ENCODE measurements around the gene RHBDF2.

The RHBDF2 gene

DNA sequence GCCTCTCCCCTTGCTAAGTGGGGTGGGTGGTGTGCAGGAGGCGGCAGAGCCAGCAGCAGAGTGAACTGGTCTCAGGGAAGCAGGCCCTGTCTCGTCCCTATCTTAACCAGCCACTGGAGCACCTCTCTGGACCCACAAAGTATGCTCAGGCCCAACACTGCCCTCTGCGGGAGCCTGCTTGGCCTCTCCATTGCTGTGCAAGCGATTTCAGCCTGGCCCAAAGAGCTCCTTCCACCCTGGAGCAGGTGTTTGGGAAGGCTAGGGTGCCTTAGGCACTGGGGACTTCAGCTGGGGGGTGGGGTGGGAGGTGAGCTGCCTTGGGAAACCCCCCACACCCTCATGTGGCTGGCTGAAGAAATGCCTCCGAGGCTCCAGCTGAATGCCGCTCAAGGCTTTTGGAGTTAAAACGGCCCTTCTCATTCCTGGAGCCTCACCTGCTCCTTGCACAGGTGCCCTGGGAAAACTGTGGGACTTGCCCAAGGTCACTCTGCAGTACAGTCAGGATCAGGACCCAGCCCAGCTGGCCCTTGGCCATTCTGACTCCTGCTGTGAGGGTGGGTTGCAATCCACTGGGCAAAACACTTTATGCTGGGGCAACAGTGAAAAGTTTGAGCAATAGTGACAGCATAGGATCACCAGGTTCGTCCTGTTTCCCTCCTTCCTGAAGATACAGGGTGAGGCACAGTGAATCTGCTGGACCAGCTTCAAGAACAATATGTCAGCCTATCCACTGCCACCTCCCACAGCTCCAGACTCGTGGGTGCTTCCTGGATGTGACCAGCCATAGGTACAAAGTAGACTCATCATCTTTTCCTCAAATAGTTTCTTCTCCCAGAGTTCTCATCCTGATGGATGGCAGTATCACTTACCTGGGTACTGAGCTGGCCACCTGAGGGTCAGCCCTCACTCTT is 42.4 kb downstream of the RHBDF2 start:
- DNase-seq, result no peak

DNA sequence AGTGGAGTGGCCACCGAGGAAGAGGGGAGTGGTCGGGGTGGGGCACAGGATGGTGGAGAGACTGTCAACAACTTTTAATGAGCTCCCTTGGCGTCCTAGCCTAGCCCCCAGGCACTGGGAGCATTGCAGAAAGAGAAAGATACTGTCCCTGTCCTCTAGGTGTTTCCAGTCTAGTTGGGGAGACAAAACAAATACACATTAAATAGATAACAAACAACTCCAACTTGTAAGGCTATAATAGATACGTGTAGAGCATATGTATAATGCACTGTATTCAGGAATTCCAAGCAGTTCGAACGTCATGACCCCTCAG is 47.8 kb downstream of the RHBDF2 start:
- no peak for DNase-seq

DNA sequence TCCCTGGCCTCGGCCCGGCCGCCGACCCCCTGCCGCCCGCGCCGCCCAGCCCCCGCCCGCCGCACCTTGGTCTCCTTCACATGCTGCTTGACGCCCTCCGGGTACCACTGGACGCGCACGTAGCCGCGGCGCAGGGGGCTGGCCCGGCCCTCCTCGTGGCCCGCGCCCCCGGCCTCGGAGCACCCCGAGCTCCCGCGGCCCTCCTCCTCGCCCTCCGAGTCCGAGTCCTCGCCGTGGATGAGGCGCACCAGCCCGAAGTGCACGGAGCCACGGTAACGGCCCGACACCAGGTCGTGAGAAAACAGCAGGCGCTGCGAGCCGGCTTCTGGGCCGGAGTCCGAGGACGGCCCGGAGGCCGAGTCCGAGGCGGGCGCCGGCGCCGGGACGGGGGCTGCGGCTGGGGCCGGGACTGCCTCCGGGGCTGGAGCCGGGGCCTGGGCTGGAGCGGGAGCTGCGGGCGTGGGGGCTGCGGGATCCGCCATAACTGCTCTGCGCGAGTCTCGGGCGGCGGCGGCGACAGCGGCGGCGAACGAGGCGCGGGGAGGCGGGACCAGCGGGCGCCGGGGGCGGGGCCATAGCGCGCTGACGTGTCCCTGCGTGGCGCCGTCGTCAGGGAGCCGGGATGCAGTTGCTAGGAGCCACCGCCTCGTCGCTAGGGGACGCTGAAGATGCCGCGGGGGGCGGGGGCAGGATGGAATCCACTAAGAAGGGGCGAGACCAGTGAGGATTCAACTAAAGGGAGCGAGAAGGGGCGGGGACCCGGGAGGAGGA is 48.4 kb downstream of the RHBDF2 start, which contains the start of gene UBE2O:
Gene UBE2O, minus strand, starts transcription at position 493 of the 771 bp plus-strand sequence. Its CDS starts 11 bp downstream, at position 482.
- DNase-seq, result peak; percentile 90

DNA sequence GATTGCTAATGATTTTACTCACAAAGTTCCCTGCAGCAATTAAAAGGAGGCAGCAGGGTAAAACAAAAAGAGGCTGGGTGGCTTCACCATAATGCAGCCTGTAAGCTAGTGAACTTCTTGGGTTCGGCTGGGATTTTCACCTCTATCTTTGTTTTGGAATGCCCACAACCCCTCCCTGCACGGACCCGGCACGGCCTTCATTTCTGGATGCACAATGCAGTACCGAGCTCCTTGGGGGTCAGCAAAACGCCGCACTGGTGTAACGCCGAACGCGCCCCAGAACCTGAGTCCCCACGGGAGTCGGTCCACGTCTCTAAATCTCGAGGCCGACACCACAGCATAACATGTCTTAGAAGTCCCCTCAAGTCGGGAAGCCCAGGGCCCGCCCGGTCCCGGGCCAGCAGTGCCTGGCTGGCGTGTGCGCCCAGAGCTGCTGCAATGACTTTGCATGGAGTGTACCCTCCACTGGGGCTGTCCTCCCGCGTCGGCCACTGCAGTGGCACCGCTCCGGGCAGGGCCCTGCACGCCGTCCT is 49.0 kb downstream of the RHBDF2 start:
- no peak for DNase-seq

DNA sequence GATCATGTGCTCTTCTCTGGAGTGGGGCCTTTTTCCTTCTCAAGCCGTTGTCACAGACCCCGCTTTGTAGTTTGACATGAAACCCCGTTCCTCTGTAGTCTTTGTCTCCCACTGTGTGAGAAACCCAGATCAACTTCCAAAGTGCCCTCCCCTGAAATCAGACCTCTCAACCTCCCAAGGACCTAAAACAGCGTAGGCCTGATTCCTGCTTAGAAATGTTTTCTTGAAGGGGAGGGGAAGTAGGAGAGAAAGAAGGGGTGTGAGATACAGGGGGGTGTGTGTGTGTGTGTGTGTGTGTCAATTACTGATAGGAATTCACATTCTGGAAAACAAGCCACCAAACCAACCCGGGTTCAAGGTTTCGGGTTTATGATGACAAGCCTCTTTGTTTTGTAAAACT is 49.7 kb downstream of the RHBDF2 start:
- no peak for DNase-seq

DNA sequence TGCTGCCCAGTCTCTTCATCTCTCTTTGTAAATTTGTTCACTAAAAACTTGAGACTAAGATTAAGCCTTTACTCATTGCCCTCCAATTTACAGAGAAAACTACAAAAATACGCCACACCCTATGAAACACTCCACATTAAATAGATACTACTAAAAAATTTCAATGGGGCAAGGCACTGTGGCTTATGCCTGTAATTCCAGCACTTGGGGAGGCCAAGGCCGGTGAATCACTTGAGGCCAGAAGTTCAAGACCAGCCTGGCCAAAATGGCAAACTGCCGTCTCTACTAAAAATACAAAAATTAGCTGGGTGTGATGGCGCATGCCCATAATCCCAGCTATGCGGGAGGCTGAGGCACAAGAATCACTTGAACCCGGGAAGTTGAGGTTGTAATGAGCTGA is 52.1 kb downstream of the RHBDF2 start:
- DNase-seq, result no peak

DNA sequence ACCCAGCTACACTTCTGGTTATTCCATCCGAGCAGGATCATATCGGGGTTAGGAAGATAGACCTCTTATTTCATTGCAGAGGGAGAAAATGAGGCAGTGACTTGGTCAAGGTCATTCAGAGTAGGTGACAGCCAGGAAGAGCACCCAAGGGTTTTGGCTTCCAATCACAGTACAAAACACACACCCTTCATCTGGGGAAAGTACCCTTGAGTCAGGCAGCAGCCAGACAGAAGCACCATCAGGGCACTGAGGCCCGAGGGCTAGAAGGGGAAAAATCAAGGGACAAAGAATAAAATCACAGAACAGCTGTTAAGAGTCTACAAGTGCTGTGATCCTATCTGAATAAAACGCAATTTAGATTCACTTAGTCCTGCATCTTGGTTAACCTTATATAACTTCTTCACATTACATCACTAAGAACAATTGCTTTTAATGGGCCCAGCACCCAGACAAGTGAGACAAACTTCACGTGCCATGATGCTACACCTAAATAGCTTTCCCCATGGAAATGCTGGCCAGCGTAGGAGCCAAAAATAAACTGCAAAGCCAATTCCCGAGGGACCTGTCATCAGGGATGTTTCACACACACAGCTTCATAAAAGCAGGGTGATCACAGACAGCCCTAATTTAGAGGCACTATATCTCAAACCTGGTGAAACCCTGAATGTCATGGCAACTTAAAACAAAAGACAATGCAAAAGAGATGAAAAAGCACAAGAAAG is 53.1 kb downstream of the RHBDF2 start:
- DNase-seq, result no peak

DNA sequence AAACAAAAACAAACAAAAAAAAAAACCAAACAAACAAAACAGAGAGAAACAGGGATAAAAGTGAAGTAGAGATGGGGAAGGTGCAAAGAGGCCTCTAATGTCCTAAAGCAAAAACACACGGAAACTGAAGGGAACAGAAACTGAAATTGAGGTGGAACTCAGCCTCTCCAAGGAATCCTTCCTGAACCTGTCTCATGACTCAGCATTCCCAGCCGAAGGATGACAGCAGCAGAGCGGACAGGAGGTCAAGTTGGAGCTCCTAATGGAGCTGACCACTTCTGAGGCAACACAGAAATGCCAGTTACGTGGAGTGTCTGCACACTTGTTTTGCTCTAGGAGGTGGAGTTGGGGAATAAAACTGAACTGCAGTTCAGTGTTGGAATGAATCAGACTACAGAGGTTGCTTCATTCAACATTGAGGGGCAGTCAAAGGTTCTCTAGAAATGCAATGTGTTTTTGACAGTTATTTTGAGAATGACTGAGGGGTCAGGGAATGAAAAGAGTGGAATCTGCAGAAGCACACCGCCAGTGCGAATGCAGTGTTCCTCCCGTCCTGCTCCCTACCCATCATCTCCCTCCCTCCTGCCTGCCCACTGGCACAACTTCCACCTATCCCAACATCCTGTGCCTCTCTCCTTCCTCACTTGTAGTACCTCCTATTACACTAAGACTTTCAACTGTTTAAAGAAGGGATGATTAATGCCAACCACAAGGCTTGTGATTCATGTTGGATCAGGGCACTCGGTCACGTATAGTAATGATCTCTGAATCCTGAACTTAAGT is 54.6 kb downstream of the RHBDF2 start:
- no peak for DNase-seq

DNA sequence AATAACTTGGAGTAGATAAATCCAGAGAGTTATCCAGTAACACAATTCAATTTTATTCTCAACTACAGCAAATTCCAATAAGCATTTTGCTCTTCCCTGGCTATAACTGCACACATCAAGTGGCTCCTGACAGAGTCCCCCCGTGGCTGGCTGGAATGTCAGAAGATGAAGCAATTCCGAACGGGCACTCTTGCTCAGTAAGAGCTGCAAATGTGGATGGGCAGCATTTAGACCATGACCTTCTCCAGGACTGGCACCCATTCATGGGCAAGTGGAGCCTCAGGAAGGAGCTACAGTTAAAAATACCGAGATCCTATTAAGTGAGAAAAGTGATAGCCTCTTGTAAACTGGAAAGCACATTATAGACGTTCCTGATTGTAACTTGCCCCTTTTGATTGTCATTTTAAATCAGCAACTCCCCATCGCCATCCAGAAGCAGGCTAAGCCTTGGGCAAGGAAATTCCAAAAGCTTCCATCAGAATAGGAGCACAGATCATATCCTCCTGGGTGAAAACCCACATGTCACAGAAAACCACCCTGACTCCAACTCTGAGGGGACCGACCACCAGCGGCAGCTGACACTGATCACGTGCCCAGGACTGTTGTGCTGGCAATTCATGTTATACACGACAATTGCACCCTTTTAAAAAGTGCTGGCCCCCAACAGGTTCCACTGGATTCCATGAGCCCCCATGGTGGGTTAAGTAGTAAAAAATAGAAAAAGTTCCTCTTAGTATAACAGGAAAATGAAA is 55.4 kb downstream of the RHBDF2 start:
- no peak for DNase-seq

DNA sequence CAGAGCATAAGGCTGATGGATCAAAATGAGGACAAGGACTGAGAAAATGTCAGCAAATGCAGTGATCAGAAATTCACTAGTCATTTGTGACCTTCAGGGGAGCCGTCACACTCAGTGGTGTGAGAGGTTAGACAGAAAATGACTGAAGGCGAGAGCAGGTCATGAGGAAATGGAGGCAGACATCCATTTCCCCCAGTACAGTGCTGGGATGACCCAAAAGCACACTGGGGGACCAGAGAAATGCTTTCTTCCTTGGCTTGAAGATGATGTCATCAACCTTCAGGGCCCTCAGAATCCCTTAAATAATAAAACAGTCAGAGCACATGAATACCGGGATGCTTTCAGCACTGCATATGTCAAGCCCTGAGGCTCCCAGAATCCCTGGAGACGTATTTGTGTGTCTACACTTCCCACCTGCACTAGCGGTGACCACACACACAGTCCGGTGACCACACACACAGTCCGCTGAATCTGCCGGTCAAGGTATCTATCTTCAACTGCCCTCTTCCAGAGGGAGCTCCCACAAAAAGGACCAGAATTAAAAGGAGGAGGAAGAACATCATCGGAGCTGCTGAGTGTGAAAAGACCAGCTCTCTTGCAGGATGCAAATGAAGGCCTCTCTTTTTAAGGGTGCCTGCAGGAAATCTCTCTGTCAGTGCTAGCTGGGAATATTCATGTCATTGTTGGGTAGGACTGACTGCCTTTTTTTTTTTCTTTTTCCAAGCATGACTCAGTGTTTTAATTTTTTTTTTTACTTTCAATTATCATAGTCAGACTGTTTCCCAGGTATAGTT is 56.5 kb downstream of the RHBDF2 start:
- DNase-seq, result no peak

DNA sequence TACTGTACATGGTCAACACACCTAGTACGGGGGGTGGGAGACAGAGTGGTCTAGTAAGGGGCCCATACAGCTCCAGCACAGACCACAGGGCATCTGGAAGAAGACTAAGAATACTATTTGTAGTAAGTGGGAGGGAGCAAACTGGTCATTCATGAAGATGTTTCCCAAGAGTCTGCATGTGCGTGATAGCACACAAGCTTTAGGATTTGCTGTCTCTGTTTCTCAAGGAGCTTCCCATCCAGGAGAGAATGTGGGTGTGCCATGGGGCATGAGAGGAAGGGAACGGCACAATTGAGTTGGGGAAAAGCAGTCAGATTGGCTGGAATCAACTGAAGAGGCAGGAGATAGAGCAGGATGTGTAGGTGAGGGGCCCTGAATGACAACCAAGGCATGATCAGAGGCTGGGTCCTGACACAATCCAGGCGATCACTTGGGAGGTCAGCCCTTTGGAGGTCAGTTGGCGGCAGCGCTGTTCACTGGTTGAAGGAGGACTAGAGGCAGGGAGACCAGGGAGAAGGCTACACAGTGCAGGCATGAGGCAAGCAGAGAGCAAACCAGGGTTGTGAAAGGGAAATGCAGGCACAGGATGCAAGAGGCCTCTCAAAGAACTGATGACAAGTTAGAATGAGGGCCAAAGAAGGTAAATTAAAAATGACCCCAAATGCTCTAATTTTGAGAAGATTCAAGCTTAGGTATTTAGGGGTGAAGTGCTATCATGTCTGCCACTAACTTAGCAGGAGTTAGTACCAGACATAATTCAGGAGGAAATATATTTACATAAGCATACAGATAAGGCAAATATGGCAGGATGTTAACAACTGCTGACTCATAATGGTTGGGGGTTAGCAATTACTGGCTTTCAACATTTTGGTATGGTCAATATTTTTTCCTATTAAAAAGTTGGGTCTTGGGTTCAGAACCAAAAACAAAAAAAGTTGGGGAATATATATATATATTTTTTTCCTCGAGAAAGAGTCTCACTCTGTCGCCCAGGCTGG is 58.6 kb downstream of the RHBDF2 start:
- DNase-seq, result no peak

DNA sequence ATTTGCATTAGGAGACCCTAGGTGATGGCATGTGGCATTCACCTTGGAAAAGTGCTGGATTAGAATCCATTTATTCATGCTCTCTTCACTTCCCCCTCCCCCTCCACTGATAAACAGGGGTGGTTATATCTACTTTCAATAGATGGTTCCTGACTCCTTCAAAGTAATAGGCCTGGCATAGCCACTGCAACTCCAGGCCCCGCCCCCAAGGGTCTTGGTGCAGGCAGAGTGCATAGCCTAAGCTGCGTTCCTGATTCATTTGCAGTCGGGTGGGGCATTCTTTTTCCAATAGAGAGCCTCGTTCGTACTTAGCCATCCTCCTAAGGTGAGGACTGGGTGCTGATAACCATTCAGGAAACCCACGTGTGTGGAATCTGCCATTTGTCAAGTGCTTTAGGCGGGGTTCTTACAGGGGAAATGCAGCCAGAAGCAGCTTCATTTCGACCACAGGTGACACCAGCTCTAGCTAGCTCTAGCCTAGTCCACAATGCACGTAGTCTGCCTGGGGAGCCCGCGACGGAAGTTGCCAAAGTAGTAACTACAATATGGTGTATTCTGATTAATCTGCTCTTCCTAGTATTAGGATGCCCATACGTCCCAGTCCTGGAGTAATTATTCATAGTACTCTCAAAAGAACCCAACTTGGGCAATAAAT is 59.4 kb downstream of the RHBDF2 start:
- no peak for DNase-seq

DNA sequence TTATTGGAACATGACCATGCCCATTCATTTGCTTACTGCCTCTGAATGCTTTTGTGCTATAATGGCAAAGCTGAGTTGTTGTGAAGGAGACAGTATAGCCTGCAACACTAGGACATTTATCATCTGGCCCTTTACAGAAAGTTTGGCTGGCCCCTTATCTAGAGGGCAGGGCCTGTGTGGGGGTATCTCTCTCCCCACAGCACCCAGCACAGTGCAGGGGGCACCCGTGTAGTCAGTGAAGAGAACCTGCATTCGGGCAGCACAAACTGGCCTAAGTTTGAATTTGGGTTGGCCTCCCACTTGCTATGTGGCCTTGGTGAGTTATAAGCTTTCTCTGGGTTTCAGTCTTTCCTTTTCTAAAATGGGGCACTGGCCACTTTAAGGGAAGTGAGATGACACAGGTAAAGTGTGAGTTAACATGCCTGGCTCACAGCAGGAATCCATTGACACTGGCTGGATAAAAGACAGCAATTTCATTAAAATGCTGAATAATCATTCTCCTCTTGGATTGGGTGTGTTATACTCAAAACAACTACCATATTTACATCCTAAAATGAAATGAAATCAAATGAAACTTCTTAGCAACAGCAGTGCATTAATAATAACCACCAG is 60.4 kb downstream of the RHBDF2 start:
- no peak for DNase-seq

DNA sequence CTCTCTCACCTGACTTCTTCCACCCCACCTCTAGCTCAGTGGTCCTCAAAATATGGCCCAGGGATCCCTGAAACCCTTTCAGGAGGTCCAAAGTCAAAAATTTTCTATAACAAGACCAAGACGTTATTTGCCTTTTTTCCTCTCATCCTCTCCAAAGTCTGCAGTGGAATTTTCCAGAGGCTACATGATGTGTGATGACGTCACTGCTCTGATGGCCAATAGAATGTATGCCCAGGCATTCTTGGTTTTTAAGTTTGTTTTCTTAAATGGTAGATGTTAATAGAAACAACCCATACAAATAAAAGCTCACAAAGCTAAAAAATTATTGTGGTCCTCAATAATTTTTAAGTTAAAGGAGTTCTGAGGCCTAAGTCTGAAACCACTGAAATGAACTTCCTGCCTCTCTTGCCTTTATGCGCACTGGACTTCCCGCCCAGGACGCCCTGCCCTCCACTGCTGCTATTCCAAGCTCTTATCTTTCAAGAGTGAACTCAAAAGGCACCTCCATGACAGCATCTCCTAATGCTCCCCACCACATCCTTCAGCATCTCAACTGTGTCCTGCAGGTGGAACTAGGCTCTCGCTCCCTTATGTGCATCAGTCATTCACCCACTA is 61.8 kb downstream of the RHBDF2 start:
- DNase-seq, result no peak

DNA sequence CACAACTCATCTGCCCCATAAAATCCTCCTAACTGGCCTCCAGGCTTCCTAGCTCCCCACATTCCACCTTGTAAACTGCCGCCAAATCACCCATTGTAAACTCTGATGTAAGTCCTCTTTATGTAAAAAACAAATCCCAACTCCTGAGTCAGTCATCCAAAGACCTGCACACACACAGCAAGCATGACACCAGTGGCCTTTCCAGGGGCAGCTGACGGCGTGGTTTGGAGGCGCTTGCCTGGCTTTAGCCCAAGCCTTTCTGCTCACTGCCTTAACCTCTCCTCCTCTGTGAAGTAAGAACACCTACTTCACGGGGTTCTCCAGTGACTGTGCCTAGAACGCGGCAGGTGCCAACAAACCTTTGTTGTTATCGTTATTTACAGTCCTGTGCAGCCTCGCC is 62.3 kb downstream of the RHBDF2 start:
- DNase-seq, result no peak

DNA sequence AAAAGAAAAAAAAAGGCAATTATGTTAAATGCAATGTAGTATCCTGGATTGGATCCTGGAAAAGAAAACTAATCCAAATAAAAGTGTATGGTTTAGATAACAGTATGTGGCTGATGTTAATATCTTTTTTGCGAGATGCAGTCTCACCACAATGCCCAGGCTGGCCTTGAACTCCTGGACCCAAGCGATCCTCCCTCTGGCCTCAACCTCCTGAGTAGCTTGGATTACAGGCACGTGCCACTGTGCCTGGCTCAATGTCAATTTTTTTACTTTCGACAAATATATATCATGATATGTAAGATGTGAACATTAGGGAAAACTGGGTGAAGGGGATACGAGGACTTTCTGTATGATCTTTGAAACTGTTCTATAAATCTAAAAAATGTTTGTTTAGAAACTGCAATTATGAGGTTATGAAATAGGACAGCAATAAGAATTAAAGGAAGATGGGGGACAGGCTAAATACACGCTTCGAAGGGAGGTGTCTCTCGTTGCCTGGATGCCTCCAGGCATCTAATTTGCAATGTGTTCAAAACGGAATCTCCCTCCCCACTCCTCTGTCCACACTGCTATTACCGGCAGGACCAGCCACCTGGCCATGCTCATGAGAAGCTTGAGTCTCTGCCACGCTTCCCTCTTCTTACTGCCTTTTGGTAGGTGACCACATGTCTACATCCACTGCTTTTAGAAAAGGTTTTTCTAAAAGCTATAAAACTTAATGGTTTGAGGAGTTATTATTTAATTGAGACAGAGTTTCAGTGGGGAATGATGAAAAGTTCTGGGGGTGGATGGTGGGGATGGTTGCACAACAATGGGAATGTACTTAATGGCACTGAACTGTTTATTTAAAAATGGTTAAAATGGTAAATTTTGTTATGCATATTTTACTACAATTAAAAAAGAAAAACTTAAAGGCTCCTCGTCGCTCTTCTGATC is 63.5 kb downstream of the RHBDF2 start:
- DNase-seq, result no peak

DNA sequence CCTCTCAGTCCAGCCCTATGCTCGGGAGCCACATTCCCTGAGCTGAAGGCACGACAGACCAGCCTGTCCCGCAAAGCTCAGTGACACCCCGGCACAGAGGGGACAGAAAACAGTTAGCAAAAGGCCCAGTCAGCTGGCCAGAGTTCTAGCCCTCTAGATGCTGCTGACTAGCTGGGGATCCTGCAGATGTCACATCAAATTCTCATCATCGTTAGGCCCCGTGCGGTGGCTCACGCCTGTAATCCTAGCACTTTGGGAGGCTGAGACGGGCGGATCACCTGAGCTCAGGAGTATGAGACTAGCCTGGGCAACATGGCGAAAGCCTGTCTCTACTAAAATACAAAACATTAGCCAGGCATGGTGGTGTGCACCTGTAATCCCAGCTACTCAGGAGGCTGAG is 65.5 kb downstream of the RHBDF2 start:
- no peak for DNase-seq

Data from right hindlimb (tissue), 1 donor.